DND-41 (cell line): Measurements from ENCODE around the gene EFCAB10.
"Not testable (repeated sequence)": the region's sequence is repeated elsewhere in the genome, so short reads cannot be mapped to it uniquely, and the experiment has no call there.

Source experiments
- ATAC-seq: fragments of 200-7000 bp; cut with Tn5 transposase; 3 replicates; pipeline ENCODE4 v1.9.1; 2021; ENCODE audit warnings: low read depth; ENCODE audit not compliant: insufficient read depth
- DNase-seq: peaks from one replicate; pipeline ENCODE4 v3.0.0-alpha.2; 2020
- H2AFZ ChIP-seq: 2 replicates; pipeline ENCODE4 v1.6.0; 2012; ENCODE audit warnings: low read depth, low read length
- H3K27ac ChIP-seq: 2 replicates; pipeline ENCODE4 v1.5.1; 2012; ENCODE audit warnings: low read length, inconsistent platforms
- H3K27me3 ChIP-seq: fragments of 200-600 bp; sonication (generic); 2 replicates; pipeline ENCODE4 v1.6.0; 2012; ENCODE audit warnings: low read length, mild to moderate bottlenecking, inconsistent platforms; ENCODE audit not compliant: insufficient read depth, poor library complexity
- H3K36me3 ChIP-seq: 2 replicates; pipeline ENCODE4 v1.5.1; 2012; ENCODE audit warnings: low read length, inconsistent platforms; ENCODE audit not compliant: insufficient read depth
- H3K4me1 ChIP-seq: 2 replicates; pipeline ENCODE4 v1.5.1; 2012; ENCODE audit warnings: mild to moderate bottlenecking, low read length; ENCODE audit not compliant: insufficient read depth
- H3K4me2 ChIP-seq: 2 replicates; pipeline ENCODE4 v1.6.0; 2012; ENCODE audit warnings: mild to moderate bottlenecking, moderate library complexity, low read length, inconsistent platforms; ENCODE audit not compliant: insufficient read depth
- H3K4me3 ChIP-seq, 2 experiments: fragments of 200-600 bp in 1 of 2; shearing (Covaris generic) in 1 of 2; 2 replicates each; pipeline ENCODE4 v1.5.1; 2012 to 2016; ENCODE audit warnings: inconsistent platforms in 2 of 2, low read length in 2 of 2, mild to moderate bottlenecking in 2 of 2, low read depth in 1 of 2, moderate library complexity in 1 of 2
- H3K79me2 ChIP-seq: 2 replicates; pipeline ENCODE4 v1.6.0; 2012; ENCODE audit warnings: low read length, inconsistent platforms; ENCODE audit not compliant: insufficient read depth
- H3K9ac ChIP-seq: 2 replicates; pipeline ENCODE4 v1.6.0; 2012; ENCODE audit warnings: low read depth, mild to moderate bottlenecking, inconsistent platforms, low read length, moderate library complexity
- H3K9me3 ChIP-seq: 2 replicates; pipeline ENCODE4 v1.5.1; 2012; ENCODE audit warnings: low read length, moderate library complexity, mild to moderate bottlenecking, inconsistent platforms; ENCODE audit not compliant: insufficient read depth, severe bottlenecking
- H4K20me1 ChIP-seq: 2 replicates; pipeline ENCODE4 v1.6.0; 2012; ENCODE audit warnings: low read length; ENCODE audit not compliant: insufficient read depth
- EZH2 ChIP-seq: IDR thresholded peaks from 3 replicates; pipeline ENCODE4 v1.6.1; 2012; ENCODE audit warnings: borderline replicate concordance, low read depth, mild to moderate bottlenecking, moderate library complexity, low read length, inconsistent platforms; ENCODE audit not compliant: severe bottlenecking
- TF ChIP-seq, protein P1 (sequence below): IDR thresholded peaks from 2 replicates; pipeline ENCODE4 v1.5.1; 2012; ENCODE audit warnings: borderline replicate concordance, low read length, moderate library complexity, mild to moderate bottlenecking; ENCODE audit not compliant: poor library complexity, severe bottlenecking; ENCODE audit errors: extremely low read depth

Gene EFCAB10

DNA sequence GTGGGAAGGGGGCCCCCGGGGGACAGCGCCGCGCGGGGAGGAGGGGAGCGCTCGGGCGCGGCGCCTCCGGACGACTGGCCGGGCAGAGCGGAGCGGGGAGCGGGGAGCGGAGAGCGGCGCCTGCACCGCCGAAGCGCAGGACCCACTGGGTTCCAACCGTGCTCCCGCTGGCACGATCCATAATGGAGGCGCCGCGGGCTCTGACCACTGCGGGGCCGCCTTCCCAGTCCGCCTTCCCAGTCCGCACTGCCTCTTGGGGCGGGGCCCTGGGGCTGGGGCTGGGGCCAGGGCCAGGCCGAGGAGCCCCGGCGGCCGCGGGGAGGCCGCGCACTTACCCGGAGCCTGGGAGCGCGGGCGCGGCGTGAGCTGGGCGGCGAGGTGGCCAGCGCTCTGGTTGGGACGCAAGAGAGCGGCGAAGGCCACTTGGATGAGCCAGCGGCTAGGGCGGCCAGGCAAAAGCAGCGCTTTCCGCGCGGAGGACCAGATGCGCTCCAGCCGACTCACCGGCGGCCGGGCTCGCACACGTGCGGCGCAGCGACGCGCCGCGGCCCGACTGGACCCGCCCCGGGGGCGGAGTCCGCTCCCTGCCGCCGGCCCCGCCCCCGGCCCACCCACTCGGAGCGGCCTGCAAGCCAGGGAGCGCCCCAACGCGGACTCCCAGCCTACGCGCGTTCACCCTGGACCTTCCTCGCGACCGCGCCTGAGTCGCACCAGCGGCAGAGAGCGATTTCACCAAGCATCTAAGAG, 59.4 kb downstream of the EFCAB10 start, which contains the start of gene PUS7:
Gene PUS7, minus strand, starts transcription at position 555 of the 747 bp plus-strand sequence. CDS start 13,759 bp downstream, outside the sequence.
- Histone ChIP-seq H4K20me1 (peaks cover 8% of the 10 kb centered on the region; the same call in 1 of the 2 replicates), H3K9ac (peak within 1 kb of the TSS; percentile 74), H3K36me3 (peaks cover 8% of the 10 kb centered on the region), H3K4me2 (peak within 1 kb of the TSS; percentile 99), H3K9me3 (no peaks in the 10 kb centered on the region), H3K4me3 (peak within 1 kb of the TSS; percentile 93 to 98), H3K4me1 (peaks cover 27% of the 10 kb centered on the region), H3K79me2 (peaks cover 44% of the 10 kb centered on the region), H3K27ac (peak within 1 kb of the TSS; percentile 67), H2AFZ (peak within 1 kb of the TSS; percentile 79), H3K27me3 (no peaks in the 10 kb centered on the region)
- DNase-seq (peak; percentile 87), ATAC-seq (peak; percentile 91)
- TF ChIP-seq EZH2: no peak
- TF ChIP-seq, protein P1, sequence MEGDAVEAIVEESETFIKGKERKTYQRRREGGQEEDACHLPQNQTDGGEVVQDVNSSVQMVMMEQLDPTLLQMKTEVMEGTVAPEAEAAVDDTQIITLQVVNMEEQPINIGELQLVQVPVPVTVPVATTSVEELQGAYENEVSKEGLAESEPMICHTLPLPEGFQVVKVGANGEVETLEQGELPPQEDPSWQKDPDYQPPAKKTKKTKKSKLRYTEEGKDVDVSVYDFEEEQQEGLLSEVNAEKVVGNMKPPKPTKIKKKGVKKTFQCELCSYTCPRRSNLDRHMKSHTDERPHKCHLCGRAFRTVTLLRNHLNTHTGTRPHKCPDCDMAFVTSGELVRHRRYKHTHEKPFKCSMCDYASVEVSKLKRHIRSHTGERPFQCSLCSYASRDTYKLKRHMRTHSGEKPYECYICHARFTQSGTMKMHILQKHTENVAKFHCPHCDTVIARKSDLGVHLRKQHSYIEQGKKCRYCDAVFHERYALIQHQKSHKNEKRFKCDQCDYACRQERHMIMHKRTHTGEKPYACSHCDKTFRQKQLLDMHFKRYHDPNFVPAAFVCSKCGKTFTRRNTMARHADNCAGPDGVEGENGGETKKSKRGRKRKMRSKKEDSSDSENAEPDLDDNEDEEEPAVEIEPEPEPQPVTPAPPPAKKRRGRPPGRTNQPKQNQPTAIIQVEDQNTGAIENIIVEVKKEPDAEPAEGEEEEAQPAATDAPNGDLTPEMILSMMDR: peak; percentile 32

DNA sequence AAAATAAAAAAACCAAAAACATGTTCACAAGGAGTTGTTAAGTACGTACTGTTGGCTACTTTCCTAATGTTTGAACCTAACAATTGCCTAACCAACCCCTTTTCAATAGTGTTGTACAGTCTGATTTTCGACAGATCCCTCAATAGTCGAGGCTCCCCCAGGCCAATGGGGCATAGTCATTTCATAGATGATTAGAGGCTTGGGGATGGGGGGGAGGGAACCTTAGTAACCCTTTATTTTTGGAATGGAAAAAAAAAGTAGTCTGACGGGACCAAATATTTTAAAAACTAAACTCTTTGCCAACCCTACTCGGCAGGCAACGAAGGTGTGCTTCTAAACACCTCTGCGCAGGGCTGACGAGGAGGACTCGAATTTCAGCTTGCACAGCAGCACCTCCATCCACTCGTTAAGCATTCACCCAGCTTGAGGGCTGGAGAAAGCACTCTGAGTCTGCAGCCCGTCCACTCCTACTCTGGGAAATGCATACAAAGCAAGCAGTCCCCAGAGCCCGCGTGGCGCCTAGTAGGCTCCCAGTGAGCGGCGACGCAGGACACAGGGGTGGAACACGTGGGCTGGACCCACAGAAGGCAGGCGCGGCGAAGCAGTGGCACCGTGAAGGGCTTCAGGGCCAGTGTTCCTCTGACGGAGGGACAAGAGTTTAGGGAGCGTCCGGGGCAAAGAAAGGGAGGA, 60.1 kb downstream of the EFCAB10 start:
- Histone ChIP-seq H3K36me3 (peaks cover 8% of the 10 kb centered on the region), H4K20me1 (peaks cover 8% of the 10 kb centered on the region; the same call in 1 of the 2 replicates), H3K4me3 (peak overlapping the region; percentile 93 to 98), H3K79me2 (peaks cover 51% of the 10 kb centered on the region), H3K4me1 (peaks cover 27% of the 10 kb centered on the region), H3K27me3 (no peaks in the 10 kb centered on the region), H3K9ac (peak overlapping the region; percentile 74), H2AFZ (peak overlapping the region; percentile 79), H3K27ac (peak overlapping the region; percentile 64), H3K9me3 (no peaks in the 10 kb centered on the region), H3K4me2 (peak overlapping the region; percentile 99)
- DNase-seq (peak; percentile 60), ATAC-seq (peak; percentile 56)
- TF ChIP-seq EZH2: no peak
- TF ChIP-seq, protein P1: no peak

DNA sequence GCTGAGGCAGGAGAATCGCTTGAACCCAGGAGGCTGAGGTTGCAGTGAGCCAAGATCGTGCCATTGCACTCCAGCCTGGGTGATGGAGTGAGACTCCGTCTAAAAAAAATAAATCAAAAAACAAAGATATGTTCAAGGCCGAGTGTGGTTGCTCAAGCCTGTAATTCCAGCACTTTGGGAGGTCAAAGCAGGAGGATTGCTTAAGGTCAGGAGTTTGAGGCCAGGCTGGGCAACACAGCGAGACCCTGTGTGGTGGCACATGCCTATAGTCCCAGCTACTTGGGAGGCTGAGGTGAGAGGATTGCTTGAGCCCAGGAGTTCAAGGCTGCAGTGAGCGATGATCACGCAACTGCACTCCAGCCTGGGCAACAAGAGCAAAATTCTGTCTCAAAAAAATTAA, 60.7 kb downstream of the EFCAB10 start:
- H3K9ac ChIP-seq: peak overlapping the region; percentile 74
- not testable (repeated sequence) for H2AFZ ChIP-seq, H3K27ac ChIP-seq, H3K9me3 ChIP-seq, H3K36me3 ChIP-seq, H4K20me1 ChIP-seq, DNase-seq, ATAC-seq, H3K27me3 ChIP-seq
- H3K4me3 ChIP-seq: peak overlapping the region; percentile 93 to 98; a peak in 2 of 4 replicates
- peaks cover 54% of the 10 kb centered on the region for H3K79me2 ChIP-seq
- H3K4me2 ChIP-seq: peak overlapping the region; percentile 99
- H3K4me1 ChIP-seq: peaks cover 27% of the 10 kb centered on the region

DNA sequence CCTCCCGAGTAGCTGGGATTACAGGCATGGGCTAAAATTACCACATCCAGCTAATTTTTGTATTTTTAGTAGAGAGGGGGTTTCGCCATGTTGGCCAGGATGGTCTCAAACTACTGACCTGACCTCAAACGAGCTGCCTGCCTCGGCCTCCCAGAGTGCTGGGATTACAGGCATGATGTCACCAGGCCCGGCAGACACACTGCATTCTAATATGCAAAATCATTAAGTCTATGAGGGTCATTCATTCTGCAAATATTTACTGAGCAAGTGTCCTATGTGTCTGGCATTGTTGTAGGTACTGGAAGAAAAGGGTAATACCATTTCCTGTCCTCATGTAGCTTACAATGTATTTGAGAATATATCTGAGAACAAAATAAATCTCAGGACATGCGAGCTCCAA, 61.9 kb downstream of the EFCAB10 start:
- Histone ChIP-seq H3K36me3 (peaks cover 8% of the 10 kb centered on the region), H3K4me1 (peaks cover 27% of the 10 kb centered on the region), H3K79me2 (peaks cover 65% of the 10 kb centered on the region), H2AFZ (no peak overlapping the region), H3K9ac (no peak overlapping the region), H4K20me1 (peaks cover 8% of the 10 kb centered on the region; the same call in 1 of the 2 replicates), H3K27me3 (no peaks in the 10 kb centered on the region), H3K27ac (no peak overlapping the region), H3K4me3 (no peak overlapping the region), H3K4me2 (peak overlapping the region; percentile 38; the same call in 1 of the 2 replicates), H3K9me3 (no peaks in the 10 kb centered on the region)
- no peak for TF ChIP-seq EZH2
- TF ChIP-seq, protein P1: no peak
- no peak for ATAC-seq
- no peak for DNase-seq

DNA sequence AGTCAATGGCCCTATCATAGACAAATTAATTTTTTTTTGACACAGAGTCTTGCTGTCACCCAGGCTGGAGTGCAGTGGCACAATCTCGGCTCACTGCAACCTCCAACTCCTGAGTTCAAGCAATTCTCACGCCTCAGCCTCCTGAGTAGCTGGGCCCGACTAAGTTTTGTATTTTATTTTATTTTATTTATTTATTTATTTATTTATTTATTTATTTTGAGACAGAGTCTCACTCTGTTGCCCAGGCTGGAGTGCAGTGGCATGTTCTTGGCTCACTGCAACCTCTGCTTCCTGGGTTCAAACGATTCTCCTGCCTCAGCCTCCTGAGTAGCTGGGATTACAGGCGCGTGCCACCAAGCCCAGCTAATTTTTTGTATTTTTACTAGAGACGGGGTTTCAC, 65.7 kb downstream of the EFCAB10 start:
- not testable (repeated sequence) for H3K27ac ChIP-seq, H4K20me1 ChIP-seq, H2AFZ ChIP-seq, H3K27me3 ChIP-seq, DNase-seq, H3K9ac ChIP-seq, ATAC-seq, H3K4me1 ChIP-seq, H3K9me3 ChIP-seq, H3K4me2 ChIP-seq, H3K4me3 ChIP-seq
- H3K79me2 ChIP-seq: peaks cover 74% of the 10 kb centered on the region
- peaks cover 13% of the 10 kb centered on the region; the same call in 1 of the 2 replicates for H3K36me3 ChIP-seq
